ENCODE measurements around the gene CNTNAP1. TPM values are rescaled to one million over a fixed set of nuclear protein-coding genes. Genes with fewer than 3 reads are reported as not detected.

CNTNAP1 gene
- total and polyA plus RNA-seq, 10 of the 15 experiments (the other 5 are each of a cell fraction or from before 2014, with no cell fraction given): 0.95 to 29.9 (median 10.4) TPM

DNA sequence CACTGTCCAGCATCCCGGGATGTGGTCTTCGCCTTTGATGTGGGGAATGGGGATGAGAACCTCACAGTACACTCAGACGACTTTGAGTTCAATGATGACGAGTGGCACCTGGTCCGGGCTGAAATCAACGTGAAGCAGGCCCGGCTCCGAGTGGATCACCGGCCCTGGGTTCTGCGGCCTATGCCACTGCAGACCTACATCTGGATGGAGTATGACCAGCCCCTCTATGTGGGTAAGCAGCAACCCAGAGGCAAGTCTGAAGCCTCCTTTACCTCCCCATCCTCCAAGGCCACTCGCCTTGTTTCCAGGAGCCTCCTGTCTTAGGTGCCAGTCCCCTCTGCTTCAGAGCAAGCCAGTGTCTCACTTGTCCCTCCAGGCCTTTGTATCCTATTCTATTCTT is 10.2 kb downstream of the CNTNAP1 start:
- ChIA-PET CTCF (no interaction called here), POLR2A (interaction anchor here (0.7 kb wide), 1 partner anchor 92 kb away, joined by 4 read pairs; no protein-coding TSS in a partner anchor), RAD21 (ENCODE audit: unreplicated experiment) (no interaction called here)

More for the DNA sequence above, 10.2 kb downstream of the CNTNAP1 start:
- FAIRE-seq (no peak), ATAC-seq (no peak), DNase-seq (ENCODE audit: low read depth, low spot score) (no peak)
- no peak overlapping the region for H3K4me2 ChIP-seq (ENCODE audit: control insufficient read depth, insufficient read depth)
- no peaks in the 10 kb centered on the region for H3K79me2 ChIP-seq (ENCODE audit: control insufficient read depth, insufficient read depth, low read length)
- H4K20me1 ChIP-seq (ENCODE audit: control insufficient read depth, insufficient read depth): no peaks in the 10 kb centered on the region
- in situ Hi-C loops (cut with MboI): no loop called here
- no peak overlapping the region for H3K9ac ChIP-seq (ENCODE audit: control insufficient read depth, insufficient read depth, low read length)
- TF ChIP-seq, protein P1, sequence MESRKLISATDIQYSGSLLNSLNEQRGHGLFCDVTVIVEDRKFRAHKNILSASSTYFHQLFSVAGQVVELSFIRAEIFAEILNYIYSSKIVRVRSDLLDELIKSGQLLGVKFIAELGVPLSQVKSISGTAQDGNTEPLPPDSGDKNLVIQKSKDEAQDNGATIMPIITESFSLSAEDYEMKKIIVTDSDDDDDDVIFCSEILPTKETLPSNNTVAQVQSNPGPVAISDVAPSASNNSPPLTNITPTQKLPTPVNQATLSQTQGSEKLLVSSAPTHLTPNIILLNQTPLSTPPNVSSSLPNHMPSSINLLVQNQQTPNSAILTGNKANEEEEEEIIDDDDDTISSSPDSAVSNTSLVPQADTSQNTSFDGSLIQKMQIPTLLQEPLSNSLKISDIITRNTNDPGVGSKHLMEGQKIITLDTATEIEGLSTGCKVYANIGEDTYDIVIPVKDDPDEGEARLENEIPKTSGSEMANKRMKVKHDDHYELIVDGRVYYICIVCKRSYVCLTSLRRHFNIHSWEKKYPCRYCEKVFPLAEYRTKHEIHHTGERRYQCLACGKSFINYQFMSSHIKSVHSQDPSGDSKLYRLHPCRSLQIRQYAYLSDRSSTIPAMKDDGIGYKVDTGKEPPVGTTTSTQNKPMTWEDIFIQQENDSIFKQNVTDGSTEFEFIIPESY (IDR thresholded peaks at IDR 0.05): no peak
- TF ChIP-seq CHD1 (IDR thresholded peaks at IDR 0.05; ENCODE audit: low read depth, low read length) (no peak), SUZ12 (IDR thresholded peaks at IDR 0.05; ENCODE audit: unreplicated experiment) (no peak), FOXM1 (IDR thresholded peaks at IDR 0.05; ENCODE audit: low read depth, low read length) (no peak), SUPT20H (IDR thresholded peaks at IDR 0.05; ENCODE audit: borderline replicate concordance, control insufficient read depth, low read depth, low read length) (no peak), ESRRA (IDR thresholded peaks at IDR 0.05; ENCODE audit: low read length) (no peak), TARDBP (IDR thresholded peaks at IDR 0.05; ENCODE audit: borderline replicate concordance) (no peak), CREM (IDR thresholded peaks at IDR 0.05; ENCODE audit: low read depth) (no peak), ZBED1 (IDR thresholded peaks at IDR 0.05; ENCODE audit: borderline replicate concordance) (no peak), PAX5 (IDR thresholded peaks at IDR 0.05; ENCODE audit: borderline replicate concordance, low read depth, low read length) (no peak), ZSCAN29 (IDR thresholded peaks at IDR 0.05) (no peak), STAT3 (IDR thresholded peaks at IDR 0.05; ENCODE audit: low read depth, low read length) (no peak)
- TF ChIP-seq, protein P2, sequence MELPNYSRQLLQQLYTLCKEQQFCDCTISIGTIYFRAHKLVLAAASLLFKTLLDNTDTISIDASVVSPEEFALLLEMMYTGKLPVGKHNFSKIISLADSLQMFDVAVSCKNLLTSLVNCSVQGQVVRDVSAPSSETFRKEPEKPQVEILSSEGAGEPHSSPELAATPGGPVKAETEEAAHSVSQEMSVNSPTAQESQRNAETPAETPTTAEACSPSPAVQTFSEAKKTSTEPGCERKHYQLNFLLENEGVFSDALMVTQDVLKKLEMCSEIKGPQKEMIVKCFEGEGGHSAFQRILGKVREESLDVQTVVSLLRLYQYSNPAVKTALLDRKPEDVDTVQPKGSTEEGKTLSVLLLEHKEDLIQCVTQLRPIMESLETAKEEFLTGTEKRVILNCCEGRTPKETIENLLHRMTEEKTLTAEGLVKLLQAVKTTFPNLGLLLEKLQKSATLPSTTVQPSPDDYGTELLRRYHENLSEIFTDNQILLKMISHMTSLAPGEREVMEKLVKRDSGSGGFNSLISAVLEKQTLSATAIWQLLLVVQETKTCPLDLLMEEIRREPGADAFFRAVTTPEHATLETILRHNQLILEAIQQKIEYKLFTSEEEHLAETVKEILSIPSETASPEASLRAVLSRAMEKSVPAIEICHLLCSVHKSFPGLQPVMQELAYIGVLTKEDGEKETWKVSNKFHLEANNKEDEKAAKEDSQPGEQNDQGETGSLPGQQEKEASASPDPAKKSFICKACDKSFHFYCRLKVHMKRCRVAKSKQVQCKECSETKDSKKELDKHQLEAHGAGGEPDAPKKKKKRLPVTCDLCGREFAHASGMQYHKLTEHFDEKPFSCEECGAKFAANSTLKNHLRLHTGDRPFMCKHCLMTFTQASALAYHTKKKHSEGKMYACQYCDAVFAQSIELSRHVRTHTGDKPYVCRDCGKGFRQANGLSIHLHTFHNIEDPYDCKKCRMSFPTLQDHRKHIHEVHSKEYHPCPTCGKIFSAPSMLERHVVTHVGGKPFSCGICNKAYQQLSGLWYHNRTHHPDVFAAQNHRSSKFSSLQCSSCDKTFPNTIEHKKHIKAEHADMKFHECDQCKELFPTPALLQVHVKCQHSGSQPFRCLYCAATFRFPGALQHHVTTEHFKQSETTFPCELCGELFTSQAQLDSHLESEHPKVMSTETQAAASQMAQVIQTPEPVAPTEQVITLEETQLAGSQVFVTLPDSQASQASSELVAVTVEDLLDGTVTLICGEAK (IDR thresholded peaks at IDR 0.05; ENCODE audit: borderline replicate concordance): no peak
- intact Hi-C loops (cut with micrococcal nuclease; ENCODE audit: unreplicated experiment): no loop called here
- SMC1A ChIA-PET (ENCODE audit: uncharacterized antibody, unreplicated experiment): no interaction called here
- no peaks in the 10 kb centered on the region for H3K4me1 ChIP-seq (ENCODE audit: control insufficient read depth, insufficient read depth, low read length)
- H3K9me3 ChIP-seq (replicated peaks; ENCODE audit: control insufficient read depth, insufficient read depth, low read length): no peaks in the 10 kb centered on the region
- no peak overlapping the region for H2AFZ ChIP-seq (ENCODE audit: control insufficient read depth, low read depth, low read length)
- H3K27ac ChIP-seq (ENCODE audit: control insufficient read depth, insufficient read depth): no peak overlapping the region
- peaks cover 17 to 29% of the 10 kb centered on the region in 2 experiments for H3K36me3 ChIP-seq (ENCODE audit: control insufficient read depth in 2 of 2, insufficient read depth in 2 of 2, low read length in 1 of 2)
- WGBS (ENCODE audit: insufficient coverage, insufficient replicate concordance, low lambda C conversion rate, missing lambda C conversion rate): 98% methylated on average over 10 of the region's 11 CpGs
- TSS peak; percentile 64 for BruUV-seq (replicated peaks)
- no peaks in the 10 kb centered on the region for H3K27me3 ChIP-seq (replicated peaks in 1 of 2; ENCODE audit: control insufficient read depth in 2 of 2, insufficient read depth in 2 of 2, low read length in 1 of 2)
- no peak overlapping the region for H3K4me3 ChIP-seq

All from GM12878 (cell line).